ENCODE results near the gene ETV5.

ETV5 gene

DNA sequence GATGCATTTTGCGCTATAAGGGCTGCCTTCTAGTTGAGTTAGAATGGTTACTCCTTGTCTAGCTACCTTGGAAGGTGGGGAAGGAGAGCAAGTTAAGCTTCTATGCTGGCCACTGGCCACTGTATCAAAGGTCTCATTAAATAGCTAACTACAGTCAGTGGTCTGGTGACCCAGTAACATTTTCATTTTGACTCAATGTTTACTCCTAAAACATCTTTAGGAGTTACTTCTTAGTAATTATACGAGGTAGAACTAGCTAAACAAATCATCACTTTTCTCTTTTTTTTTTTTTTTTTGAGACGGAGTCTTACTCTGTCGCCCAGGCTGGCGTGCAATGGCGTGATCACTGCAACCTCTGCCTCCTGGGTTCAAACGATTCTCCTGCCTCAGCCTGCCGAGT, 26.7 kb downstream of the ETV5 start:
- TF ChIP-seq CTCF (IDR thresholded peaks at IDR 0.05; ENCODE audit: control insufficient read depth, insufficient read depth, low read depth, low read length, missing control alignments), result no peak
- H3K4me3 ChIP-seq (ENCODE audit: control insufficient read depth, low read depth, low read length), result no peak overlapping the region
- DNase-seq (ENCODE audit: low read depth), result no peak

- TF ChIP-seq CTCF (IDR thresholded peaks at IDR 0.05; ENCODE audit: control insufficient read depth, insufficient read depth, low read depth, low read length, missing control alignments), result no peak
- H3K4me3 ChIP-seq (ENCODE audit: control insufficient read depth, low read depth, low read length), result no peak overlapping the region
- DNase-seq (ENCODE audit: low read depth), result no peak
These were observed 27.2 kb downstream of the ETV5 start for GRCh38 chr3:186081678-186082077.

GRCh38 chr3:186080849-186081438, 27.9 kb downstream of the ETV5 start:
- DNase-seq (ENCODE audit: low read depth), result no peak
- H3K4me3 ChIP-seq (ENCODE audit: control insufficient read depth, low read depth, low read length), result no peak overlapping the region
- TF ChIP-seq CTCF (IDR thresholded peaks at IDR 0.05; ENCODE audit: control insufficient read depth, insufficient read depth, low read depth, low read length, missing control alignments), result no peak

DNA sequence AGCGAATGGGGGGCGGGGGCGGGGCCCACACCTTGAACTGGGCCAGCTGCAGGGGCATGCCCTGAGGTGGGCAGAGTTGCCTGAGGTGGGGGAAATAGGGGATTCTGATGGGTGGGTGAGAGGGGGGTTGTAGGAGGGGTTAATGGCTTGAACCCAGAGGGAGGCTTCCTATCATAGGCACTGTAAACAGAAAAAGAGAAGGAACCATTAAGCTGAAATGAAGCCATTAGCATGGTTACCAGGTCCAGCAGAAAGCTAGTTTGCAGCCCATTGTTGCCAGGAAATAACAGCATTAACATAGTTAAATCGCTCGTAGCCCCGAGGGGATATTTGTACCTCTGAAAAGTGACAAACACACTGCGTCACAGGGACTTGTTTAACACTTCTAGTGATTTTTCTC, 29.0 kb downstream of the ETV5 start:
- no peak for DNase-seq (ENCODE audit: low read depth)
- no peak for TF ChIP-seq CTCF (IDR thresholded peaks at IDR 0.05; ENCODE audit: control insufficient read depth, insufficient read depth, low read depth, low read length, missing control alignments)
- H3K4me3 ChIP-seq (ENCODE audit: control insufficient read depth, low read depth, low read length), result no peak overlapping the region

DNA sequence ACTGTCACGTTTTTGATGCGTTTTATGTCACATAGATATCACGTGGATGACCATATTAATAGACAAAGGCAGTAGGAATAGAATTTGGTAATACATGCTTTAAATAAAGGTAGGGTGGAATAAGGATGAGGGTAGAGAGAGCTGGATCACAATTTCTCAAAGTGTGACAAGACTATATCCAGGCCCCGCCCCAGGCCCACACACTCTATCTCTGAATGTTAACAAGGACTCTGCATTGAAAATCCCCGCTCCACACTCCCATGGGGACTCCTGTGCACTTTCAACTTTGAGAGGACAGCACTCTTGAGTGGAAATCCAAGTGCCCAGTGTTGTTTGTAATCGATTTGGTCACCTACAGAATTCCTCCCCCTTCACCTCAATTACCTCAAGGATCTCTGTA, 31.4 kb downstream of the ETV5 start:
- no peak for TF ChIP-seq CTCF (IDR thresholded peaks at IDR 0.05; ENCODE audit: control insufficient read depth, insufficient read depth, low read depth, low read length, missing control alignments)
- DNase-seq (ENCODE audit: low read depth), result no peak
- H3K4me3 ChIP-seq (ENCODE audit: control insufficient read depth, low read depth, low read length), result no peak overlapping the region

GRCh38 chr3:186075931-186076567, 32.8 kb downstream of the ETV5 start:
- no peak for DNase-seq (ENCODE audit: low read depth)
- no peak overlapping the region for H3K4me3 ChIP-seq (ENCODE audit: control insufficient read depth, low read depth, low read length)
- no peak for TF ChIP-seq CTCF (IDR thresholded peaks at IDR 0.05; ENCODE audit: control insufficient read depth, insufficient read depth, low read depth, low read length, missing control alignments)

Measured in AG09309 (cell line).